Measurements from ENCODE around the gene SFPQ.
A peak's percentile ranks its signal among the peaks of the same experiment; 100 is the strongest.
"Not testable (repeated sequence)": the region's sequence is repeated elsewhere in the genome, so short reads cannot be mapped to it uniquely, and the experiment has no call there.

SFPQ gene

GRCh38 chr1:35187816-35188342 lies 5.1 kb downstream of the SFPQ start:
- no peak for DNase-seq

- no peak for DNase-seq
Measured at GRCh38 chr1:35186239-35186638, 6.7 kb downstream of the SFPQ start.

GRCh38 chr1:35185200-35185599 lies 7.7 kb downstream of the SFPQ start:
- DNase-seq, result no peak

DNA sequence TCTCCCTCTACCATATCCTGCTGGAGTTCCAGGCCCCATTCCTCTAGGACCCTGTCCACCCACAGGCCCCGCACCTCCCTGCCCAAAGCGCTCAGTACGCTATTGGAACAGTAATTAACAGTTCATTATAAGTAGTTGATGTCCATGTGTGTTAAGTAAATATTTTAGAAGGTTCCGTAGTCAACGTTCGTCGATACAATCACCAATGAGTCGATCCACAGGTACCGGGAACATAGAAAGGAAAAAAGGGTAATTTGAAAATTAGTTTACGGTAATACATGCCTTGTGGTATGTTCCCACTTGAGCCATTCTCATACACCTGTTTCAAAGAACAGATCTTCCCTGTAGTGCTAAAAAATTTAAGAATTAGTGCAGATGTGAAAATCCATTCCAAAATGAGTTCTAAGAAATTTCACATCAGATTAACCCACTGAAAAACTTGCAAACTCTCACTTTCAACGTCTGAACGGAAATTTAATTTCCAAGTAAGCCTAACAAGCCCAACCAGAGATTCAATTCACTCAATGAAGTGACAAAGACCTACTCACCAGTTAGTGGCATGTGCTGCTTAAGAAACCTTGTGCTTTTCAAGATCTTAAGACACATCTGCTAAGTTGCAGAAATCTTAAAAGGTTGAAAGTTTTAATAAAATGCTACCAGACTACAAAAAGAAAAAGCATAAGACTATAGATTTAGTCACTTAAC lies 8.3 kb downstream of the SFPQ start:
- DNase-seq, result no peak

DNA sequence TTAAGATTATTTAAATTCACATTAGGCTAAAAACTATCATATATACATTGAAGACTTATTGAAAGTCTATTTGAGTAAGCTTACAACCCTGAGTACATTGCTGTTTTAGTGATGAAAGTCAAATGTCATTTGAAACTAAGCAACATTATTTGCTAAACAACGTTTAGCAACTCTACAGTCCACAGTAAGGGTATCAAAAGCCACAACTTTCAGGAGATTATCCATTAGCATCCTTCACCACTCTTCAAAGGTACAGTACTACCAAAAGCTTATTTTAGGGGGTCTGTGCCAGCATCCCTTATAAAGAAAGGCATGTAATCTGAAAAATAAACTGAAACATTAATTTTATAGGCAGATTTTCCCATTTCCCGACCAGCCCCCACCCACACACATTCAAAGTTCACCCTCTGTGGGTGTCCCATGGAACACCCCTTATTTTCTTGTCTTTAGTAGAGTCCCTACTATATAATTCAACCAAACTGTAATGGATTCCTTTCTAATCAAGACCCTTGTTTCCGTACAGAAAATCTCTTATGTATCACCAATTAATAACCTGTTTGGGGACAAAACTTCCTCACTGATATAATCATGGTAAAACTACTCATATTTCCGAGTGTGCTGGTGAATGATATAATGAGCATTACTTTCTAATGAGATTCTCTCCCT lies 11.0 kb downstream of the SFPQ start:
- no peak for DNase-seq

- DNase-seq, result peak; percentile 30
Measured at GRCh38 chr1:35180776-35181374, 12.1 kb downstream of the SFPQ start.

DNA sequence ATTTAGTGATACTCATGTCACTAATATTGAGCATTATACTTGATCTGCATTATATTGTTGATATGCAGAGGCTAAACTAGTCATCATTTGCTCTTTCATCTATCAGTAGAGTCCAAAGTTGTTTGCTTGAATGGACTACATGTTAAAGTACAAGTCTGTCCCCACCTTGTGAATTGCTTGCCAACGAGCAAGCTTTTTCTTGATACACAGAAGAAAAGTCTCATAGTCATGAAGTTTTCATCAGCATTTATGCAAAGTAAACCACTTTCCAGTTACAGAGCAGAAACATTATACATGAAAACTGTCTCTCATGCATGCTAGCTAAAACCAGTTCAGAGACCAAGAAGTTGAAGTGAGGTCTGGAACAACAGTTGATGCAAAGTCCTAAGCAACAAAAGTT lies 13.0 kb downstream of the SFPQ start:
- no peak for DNase-seq

GRCh38 chr1:35178874-35179380 lies 14.0 kb downstream of the SFPQ start:
- DNase-seq, result no peak

DNA sequence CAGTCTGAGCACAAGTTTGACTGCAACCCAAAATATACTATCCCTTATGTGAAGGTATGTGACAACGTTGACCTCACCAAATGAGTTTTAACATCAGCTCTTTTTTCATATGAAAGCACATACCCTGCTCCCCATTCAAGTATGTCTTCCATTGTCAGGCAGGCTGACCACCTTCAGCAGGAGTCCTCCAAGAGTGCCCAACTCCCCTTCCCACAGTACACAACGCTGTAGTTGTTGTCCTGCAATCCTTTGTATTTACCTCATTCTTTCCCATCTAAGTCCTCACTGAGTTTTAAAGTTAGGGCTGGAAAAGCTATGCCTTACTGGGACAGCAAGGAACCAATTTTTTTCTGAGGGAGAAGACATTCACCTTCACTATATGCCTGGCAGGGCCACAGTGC lies 14.7 kb downstream of the SFPQ start:
- DNase-seq, result no peak

DNA sequence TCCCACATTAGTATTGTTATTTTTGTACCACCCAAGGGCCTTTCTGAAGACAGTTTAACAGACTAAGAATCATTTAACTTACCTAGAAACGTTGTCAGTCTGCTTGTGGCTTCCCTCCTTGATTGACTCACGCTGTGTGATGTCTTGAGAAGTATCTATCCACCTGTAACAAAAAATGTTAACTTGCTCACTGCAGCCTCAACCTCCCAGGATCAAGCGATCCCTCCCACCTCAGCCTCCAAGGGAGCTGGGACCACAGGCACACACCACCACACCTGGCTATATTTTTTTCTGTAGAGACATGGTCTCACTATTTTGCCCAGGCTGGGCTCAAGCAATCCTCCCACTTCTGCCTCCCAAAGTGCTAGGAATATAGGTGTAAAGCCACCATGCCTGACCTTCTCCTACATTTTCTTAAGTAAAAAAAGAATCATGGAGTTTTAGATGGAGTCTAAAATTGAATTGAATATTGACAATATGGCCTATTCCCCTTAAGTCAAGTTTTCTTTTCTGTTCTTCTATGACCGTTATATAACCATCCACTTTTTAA lies 15.6 kb downstream of the SFPQ start:
- DNase-seq, result no peak

- DNase-seq, result no peak
Measured at GRCh38 chr1:35175602-35176001, 17.3 kb downstream of the SFPQ start.

DNA sequence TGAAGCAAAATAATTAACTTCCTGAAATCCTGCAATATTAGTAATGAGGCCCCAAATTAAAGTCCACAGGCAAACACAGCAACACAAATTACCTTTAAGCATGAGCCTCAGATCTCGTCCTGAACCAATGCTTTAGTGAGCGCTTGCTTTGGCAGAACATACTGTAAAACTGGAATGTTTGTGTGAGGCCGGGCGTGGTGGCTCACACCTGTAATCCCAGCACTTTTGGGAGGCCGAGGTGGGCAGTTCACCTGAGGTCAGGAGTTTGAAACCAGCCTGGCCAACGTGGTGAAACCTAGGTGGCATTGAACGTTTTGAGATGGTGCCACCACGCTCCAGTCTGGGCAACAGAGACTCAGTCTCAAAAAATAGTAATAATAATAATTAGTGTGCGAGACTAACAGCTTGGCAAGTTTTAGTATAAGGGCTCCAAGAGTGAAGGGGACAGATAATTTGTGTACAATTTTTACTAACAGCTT lies 17.8 kb downstream of the SFPQ start:
- no peak for DNase-seq

GRCh38 chr1:35173909-35174540 lies 18.9 kb downstream of the SFPQ start:
- DNase-seq, result no peak

GRCh38 chr1:35173491-35173890 lies 19.5 kb downstream of the SFPQ start:
- no peak for DNase-seq

GRCh38 chr1:35172022-35172421 lies 20.9 kb downstream of the SFPQ start:
- DNase-seq, result no peak

DNA sequence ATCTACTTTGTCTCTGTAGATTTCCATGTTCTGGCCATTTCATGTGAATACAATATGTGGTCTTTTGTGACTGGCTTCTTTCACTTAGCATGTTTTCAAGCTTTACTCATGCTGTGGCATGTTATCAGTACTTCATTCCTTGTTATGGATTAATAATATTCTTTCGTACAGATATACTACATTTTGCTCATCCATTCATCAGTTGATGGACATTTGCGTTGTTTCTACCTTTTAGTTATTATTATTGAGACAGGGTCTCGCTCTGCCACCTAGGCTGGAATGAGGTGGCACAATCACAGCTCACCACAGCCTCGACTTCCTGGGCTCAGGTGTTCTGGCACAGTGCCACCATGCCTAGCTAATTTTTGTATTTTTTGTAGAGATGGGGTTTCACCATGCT lies 21.4 kb downstream of the SFPQ start:
- no peak for DNase-seq

DNA sequence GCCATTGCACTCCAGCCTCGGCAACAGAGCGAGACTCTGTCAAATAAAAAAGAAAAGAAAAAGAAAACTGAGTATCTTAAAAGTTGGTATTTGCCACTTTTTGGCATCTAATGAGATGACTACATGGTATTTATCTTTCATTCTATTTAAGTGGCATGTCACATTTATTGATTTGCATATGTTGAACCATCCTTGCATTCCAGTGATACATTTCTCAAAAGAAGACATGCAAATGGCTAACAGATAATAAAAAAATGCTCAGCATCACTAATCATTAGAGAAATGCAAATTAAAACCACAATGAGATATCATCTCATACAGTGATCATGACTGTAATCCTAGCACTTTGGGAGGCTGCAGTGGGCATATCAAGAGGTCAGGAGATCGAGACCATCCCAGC lies 28.1 kb downstream of the SFPQ start:
- no peak for DNase-seq

- no peak for DNase-seq
Measured at GRCh38 chr1:35151220-35151619, 41.7 kb downstream of the SFPQ start.

DNA sequence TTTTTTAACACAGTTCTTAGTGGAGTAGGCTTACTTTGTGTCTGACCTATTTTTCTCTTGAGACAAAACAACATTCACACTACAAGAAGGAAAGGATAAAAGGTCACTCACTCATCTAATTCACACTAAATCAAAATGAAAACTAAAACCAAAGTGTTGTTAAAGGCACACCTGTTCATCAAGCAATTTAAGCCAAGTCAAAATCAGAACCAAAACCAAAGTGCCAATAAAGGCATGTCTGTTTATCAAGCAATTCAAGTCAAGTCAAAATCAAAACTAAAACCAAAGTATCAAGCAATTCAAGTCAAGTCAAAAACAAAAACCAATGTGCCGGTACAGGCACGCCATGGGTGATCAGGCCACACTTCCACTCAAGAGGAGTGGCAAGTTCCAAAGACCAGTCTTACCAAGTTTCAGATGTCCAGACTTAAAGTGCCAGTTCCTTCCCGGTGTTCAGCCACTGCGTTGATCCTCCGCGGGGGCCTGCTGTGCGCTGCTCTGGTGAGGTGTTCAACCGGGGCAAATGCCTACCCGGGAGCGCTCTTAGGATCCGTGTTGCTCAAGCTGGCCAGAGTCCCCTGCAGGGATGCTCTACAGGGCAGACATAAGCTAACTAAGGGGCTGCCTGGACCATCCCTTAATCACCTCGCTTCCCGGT lies 46.9 kb downstream of the SFPQ start:
- DNase-seq, result not testable (repeated sequence)

DNA sequence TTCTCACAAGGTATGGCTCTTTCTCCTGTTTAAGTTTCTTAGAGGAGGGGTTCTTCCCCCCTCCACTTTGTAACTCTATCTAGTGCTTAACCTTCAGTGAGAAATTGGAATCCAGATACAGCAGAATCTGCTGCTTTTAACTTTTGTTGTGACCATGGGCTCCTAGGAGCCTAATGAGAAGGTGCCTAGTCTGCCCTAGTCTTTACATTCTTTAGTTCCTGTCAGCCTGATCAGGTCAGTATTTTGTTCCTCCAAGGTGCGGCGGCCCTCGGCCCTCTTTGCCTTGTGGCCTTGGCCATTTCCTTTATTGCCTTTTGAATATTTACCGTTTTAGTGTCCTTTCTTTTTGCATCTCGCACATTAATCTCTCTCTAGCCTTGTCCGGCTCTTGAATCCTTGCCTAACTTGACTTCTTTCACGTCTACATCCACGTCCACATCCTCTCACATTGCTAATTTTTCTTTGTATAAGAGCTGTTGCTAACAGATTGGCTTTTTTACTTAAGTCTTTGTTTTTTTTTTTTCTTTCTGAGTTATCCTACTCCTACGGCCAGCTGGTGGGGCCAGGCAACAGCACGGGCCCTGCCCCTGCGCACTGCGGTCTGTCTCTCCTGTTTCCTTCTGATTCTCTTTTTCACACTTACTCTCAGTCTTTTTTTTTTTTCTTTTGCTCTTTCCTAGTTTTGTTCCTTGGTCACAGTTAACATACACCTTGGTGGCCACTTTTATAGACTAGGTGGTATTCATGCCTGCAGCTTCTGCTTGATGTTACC lies 49.0 kb downstream of the SFPQ start:
- no peak for DNase-seq

GRCh38 chr1:35142728-35143127 lies 50.2 kb downstream of the SFPQ start:
- not testable (repeated sequence) for DNase-seq

DNA sequence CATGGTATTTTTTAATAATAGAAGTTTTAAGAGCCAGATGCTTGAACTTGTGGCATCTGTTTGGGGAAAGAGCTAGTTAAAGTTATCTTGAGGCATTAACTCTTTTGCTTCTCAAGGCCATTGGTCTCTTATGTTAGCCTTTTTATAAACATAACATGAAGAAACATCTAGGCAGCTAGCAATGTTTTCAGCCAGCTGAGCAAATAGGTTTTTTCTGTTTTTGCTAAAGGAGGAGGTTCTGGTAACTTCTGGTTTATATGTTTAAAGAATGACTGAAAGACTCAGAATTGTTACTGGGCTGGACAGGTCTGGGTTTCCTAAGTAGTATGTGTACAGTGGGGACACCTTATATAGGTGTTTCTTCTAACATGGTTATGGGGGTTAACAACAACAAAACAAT lies 50.7 kb downstream of the SFPQ start:
- DNase-seq, result not testable (repeated sequence)

Measured in stimulated activated CD4-positive, alpha-beta T cell treated with anti-CD3 and anti-CD28 coated beads, Interleukin-15, amount 100 ng/mL, for 24 hours (primary cell).